Calu3 (cell line): ENCODE results near the gene ASAP2. TPM values are rescaled to one million over a fixed set of nuclear protein-coding genes. Genes with fewer than 3 reads are reported as not detected.

Experiments used
- BruUV-seq: library from RNA; stranded (reverse); fragments of 400-500 nt; replicated peaks from 2 replicates; lab custom pipeline; 2021; lab: Mats Ljungman, UMichigan
- CTCF ChIA-PET: fragments of 300-600 bp; sonication (Branson Sonifier 250); formaldehyde crosslinking; loops from one replicate; lab custom pipeline; 2022; ENCODE audit warnings: antibody characterized with exemption; lab: Charles Lee
- DNase-seq: peaks from one replicate; pipeline ENCODE4 v3.0.0; 2022
- H3K27ac Mint-ChIP-seq: one replicate; pipeline ENCODE4 v1.8.0; 2022; ENCODE audit warnings: mixed read lengths; ENCODE audit not compliant: unreplicated experiment
- H3K27me3 Mint-ChIP-seq: one replicate; pipeline ENCODE4 v1.8.0; 2022; ENCODE audit warnings: mixed read lengths; ENCODE audit not compliant: unreplicated experiment
- H3K36me3 Mint-ChIP-seq: one replicate; pipeline ENCODE4 v1.8.0; 2022; ENCODE audit warnings: mild to moderate bottlenecking, moderate library complexity, mixed read lengths; ENCODE audit not compliant: insufficient read depth, unreplicated experiment
- H3K4me1 Mint-ChIP-seq: one replicate; pipeline ENCODE4 v1.8.0; 2022; ENCODE audit warnings: mild to moderate bottlenecking, low read depth, mixed read lengths; ENCODE audit not compliant: unreplicated experiment
- H3K4me3 Mint-ChIP-seq: one replicate; pipeline ENCODE4 v1.8.0; 2022; ENCODE audit warnings: mild to moderate bottlenecking, low read depth, moderate library complexity, mixed read lengths; ENCODE audit not compliant: unreplicated experiment
- H3K9me3 Mint-ChIP-seq: one replicate; pipeline ENCODE4 v1.8.0; 2022; ENCODE audit warnings: low read depth, mixed read lengths; ENCODE audit not compliant: unreplicated experiment
- intact Hi-C: fragments of 100-400 bp; cut with micrococcal nuclease; formaldehyde crosslinking; loops from one replicate; pipeline ENCODE4 v1.10.0; 2022; ENCODE audit not compliant: unreplicated experiment
- total RNA-seq: library from RNA; stranded (reverse); gene quantifications from 2 replicates; pipeline ENCODE4 v1.2.3, GENCODE V29; 2022
- TF ChIP-seq, protein P1 (sequence below): fragments of 200-600 bp; IDR thresholded peaks from one replicate; pipeline ENCODE4 v1.8.0; 2022; ENCODE audit warnings: antibody characterized with exemption; ENCODE audit not compliant: unreplicated experiment

The ASAP2 gene
- total RNA-seq, 1 experiment from 2014 or later, result 78.6 TPM

DNA sequence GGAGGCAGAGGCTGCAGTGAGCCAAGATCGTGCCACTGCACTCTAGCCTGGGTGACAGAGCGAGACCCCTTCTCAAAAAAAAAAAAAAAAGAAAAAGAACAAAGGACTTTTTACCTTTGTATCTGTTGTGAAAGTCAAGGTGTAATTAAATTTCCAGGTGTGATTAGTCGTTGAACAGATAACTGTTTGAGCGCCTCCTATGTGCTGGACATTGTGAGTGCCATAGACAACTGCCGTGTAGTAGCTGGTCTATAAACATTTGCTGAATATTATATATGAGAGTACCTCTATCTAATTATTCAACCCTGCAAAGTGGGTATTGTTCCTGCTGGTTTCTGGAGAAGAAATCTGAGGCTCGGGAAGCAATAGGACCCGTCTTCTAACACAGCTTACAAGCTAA, 71.8 kb downstream of the ASAP2 start:
- DNase-seq, result no peak
- no peaks in the 10 kb centered on the region for H3K27me3 Mint-ChIP-seq
- no peak overlapping the region for H3K4me3 Mint-ChIP-seq
- H3K4me1 Mint-ChIP-seq, result peaks cover 68% of the 10 kb centered on the region
- CTCF ChIA-PET, result no interaction called here
- peaks cover 38% of the 10 kb centered on the region for H3K36me3 Mint-ChIP-seq
- no TSS peak for BruUV-seq
- H3K27ac Mint-ChIP-seq, result no peak overlapping the region
- TF ChIP-seq, protein P1, sequence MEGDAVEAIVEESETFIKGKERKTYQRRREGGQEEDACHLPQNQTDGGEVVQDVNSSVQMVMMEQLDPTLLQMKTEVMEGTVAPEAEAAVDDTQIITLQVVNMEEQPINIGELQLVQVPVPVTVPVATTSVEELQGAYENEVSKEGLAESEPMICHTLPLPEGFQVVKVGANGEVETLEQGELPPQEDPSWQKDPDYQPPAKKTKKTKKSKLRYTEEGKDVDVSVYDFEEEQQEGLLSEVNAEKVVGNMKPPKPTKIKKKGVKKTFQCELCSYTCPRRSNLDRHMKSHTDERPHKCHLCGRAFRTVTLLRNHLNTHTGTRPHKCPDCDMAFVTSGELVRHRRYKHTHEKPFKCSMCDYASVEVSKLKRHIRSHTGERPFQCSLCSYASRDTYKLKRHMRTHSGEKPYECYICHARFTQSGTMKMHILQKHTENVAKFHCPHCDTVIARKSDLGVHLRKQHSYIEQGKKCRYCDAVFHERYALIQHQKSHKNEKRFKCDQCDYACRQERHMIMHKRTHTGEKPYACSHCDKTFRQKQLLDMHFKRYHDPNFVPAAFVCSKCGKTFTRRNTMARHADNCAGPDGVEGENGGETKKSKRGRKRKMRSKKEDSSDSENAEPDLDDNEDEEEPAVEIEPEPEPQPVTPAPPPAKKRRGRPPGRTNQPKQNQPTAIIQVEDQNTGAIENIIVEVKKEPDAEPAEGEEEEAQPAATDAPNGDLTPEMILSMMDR, result no peak
- intact Hi-C loops, result no loop called here
- no peaks in the 10 kb centered on the region for H3K9me3 Mint-ChIP-seq

DNA sequence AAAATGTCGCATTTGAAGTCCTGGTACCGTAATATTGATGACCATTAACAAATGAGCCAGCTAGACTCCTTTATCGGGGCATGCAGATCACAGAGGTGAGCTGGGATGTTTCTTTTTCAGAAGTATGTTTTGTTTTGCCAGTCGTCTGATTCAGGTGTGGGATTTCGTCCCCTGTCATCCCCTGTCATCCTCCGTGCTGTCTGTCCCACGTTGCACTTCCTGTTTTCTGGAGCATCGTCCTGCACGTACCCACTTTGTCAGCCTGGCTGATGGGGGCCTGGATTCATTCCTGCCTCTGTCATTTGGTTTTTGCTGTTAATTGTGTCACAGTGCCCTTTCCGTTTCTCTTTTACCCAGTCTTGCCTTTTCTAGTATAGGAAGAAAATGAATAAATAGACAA, 72.8 kb downstream of the ASAP2 start:
- H3K36me3 Mint-ChIP-seq, result peaks cover 35% of the 10 kb centered on the region
- no peak for DNase-seq
- no peak overlapping the region for H3K4me3 Mint-ChIP-seq
- CTCF ChIA-PET, result no interaction called here
- no peaks in the 10 kb centered on the region for H3K9me3 Mint-ChIP-seq
- no TSS peak for BruUV-seq
- H3K27me3 Mint-ChIP-seq, result no peaks in the 10 kb centered on the region
- intact Hi-C loops, result no loop called here
- H3K27ac Mint-ChIP-seq, result no peak overlapping the region
- TF ChIP-seq, protein P1, result no peak
- H3K4me1 Mint-ChIP-seq, result peaks cover 68% of the 10 kb centered on the region

DNA sequence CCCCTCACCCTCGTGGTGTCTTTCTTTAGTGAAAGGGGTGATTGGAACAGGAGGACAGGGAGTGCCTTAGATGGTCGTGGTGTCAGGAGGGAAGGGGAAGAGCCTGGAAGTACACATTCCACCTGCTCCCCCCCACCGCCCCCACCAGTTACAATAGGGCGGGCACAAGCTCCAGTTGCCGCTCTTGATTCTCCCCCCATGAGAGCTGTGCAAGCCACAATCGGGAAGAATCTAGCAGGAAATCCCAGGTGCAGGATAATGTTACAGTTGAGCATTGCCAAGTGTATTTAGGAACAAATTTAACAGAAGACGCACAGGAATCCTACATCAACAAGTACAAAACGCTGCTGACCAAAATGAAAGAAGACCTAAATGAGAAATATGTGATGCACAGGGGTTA, 73.6 kb downstream of the ASAP2 start:
- H3K27ac Mint-ChIP-seq, result no peak overlapping the region
- BruUV-seq, result no TSS peak
- no peak overlapping the region for H3K4me3 Mint-ChIP-seq
- no peaks in the 10 kb centered on the region for H3K9me3 Mint-ChIP-seq
- H3K27me3 Mint-ChIP-seq, result no peaks in the 10 kb centered on the region
- peaks cover 30% of the 10 kb centered on the region for H3K36me3 Mint-ChIP-seq
- intact Hi-C loops, result no loop called here
- CTCF ChIA-PET, result interaction anchor here (1.1 kb wide), 1 partner anchor 138 kb away, joined by 3 read pairs; no protein-coding TSS in a partner anchor
- TF ChIP-seq, protein P1, result no peak
- DNase-seq, result no peak
- peaks cover 68% of the 10 kb centered on the region for H3K4me1 Mint-ChIP-seq

DNA sequence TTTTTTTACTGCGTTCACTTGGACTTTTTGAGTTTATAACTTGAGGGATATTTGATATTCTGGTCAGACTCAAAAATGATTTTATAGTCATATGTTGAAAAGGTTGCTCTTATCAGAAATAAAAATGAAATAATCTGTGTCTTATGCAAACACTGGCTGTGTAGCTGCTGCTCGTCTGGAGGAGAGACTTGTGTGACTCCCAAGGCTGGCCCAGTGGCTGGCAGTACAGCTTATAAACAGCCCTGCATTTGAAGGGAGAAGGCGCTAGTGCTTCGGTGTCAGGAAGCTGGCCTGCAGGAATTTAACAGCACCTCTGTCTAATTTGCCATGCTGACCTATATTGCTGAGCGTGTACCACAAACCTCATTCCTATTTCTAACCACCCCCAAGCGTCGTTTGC, 74.5 kb downstream of the ASAP2 start:
- Mint-ChIP-seq H3K27ac (no peak overlapping the region), H3K36me3 (peaks cover 33% of the 10 kb centered on the region), H3K4me1 (peaks cover 68% of the 10 kb centered on the region), H3K27me3 (no peaks in the 10 kb centered on the region), H3K9me3 (no peaks in the 10 kb centered on the region), H3K4me3 (no peak overlapping the region)
- CTCF ChIA-PET, result interaction anchor here (1.1 kb wide), 1 partner anchor 139 kb away, joined by 3 read pairs; no protein-coding TSS in a partner anchor
- no peak for DNase-seq
- no TSS peak for BruUV-seq
- intact Hi-C loops, result no loop called here
- TF ChIP-seq, protein P1, result no peak
